Measurements from ENCODE around the gene SLC47A2.

The SLC47A2 gene

DNA sequence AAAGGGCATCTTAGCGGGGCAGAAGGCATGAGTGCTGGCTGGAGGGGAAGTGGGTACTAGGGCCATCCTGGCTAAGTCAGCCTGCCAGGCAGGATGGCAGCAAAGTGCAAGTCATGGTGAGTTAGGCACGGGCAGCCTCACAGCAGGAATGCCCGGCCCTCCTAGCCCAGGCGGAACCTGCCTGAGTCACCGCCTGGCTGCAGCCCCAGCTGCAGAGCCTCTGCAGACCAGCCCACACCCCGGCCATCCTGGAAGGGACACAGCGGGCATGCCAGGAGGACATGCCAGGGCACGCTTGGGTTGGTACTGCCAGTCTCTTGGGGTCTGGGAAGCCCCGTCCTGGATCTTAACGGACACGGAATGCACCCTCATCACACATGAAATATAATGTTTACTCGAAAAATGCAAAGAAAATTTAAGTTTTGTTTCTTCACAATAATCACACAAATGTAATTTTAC, 36.7 kb upstream of the SLC47A2 start:
- Mint-ChIP-seq H3K27me3 (peaks cover 58 to 94% of the 10 kb centered on the region in 2 donors), H3K4me3 (no peak overlapping the region), H3K27ac (no peak overlapping the region), H3K36me3 (ENCODE audit: insufficient read depth) (no peaks in the 10 kb centered on the region), H3K9me3 (no peaks in the 10 kb centered on the region), H3K4me1 (ENCODE audit: low read depth in 2 of 2) (no peaks in the 10 kb centered on the region)
- ATAC-seq (replicated peaks) (no peak), DNase-seq (no peak)

DNA sequence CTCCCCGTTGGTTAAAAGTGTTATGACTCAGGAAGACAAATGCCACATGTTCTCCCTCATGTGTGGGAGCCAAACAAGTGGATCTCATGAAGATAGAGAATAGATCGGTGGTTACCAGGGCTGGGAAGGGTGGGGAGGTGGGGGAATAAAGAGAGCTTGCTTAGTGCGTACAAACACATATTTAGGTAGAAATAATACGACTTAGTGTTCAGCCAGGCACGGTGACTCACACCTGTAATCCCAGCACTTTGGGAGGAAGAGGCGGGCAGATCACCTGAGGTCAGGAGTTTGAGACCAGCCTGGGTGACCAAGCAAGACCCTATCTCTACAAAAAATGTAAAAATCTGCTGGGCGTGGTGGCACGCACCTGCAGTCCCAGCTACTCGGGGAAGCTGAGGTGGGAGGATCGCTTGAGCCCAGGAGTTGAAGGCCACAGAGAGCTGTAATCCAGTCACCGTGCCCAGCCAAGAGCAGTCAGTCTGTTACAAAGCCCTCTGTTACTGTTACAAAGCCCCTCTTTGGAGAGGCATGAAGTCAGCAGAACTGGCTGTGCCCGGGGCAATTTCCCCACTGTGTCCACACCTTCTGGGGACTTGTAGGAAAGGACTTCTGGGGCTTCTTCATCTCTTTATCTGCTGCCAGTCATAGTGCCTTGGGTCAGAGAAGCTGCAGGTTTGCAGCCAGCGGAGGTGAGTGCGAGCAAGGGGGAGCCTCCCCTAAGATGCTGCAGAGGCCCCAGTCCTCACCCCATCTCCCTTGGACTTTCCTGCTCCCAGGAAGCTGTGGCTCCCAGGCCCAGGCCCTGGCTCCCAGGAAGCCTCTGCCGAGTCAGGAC, 36.0 kb upstream of the SLC47A2 start:
- Mint-ChIP-seq H3K4me1 (ENCODE audit: low read depth in 2 of 2) (no peaks in the 10 kb centered on the region), H3K9me3 (no peaks in the 10 kb centered on the region), H3K27me3 (peaks cover 57 to 94% of the 10 kb centered on the region in 2 donors), H3K36me3 (ENCODE audit: insufficient read depth) (no peaks in the 10 kb centered on the region), H3K27ac (peak overlapping the region in 1 of 2 donors; percentile 19), H3K4me3 (no peak overlapping the region)
- no peak for ATAC-seq (replicated peaks)
- DNase-seq: no peak

GRCh38 chr17:19750835-19751234, 34.5 kb upstream of the SLC47A2 start:
- Mint-ChIP-seq H3K27me3 (peaks cover 41 to 78% of the 10 kb centered on the region in 2 donors), H3K4me3 (no peak overlapping the region), H3K36me3 (ENCODE audit: insufficient read depth) (no peaks in the 10 kb centered on the region), H3K4me1 (ENCODE audit: low read depth in 2 of 2) (no peaks in the 10 kb centered on the region), H3K27ac (no peak overlapping the region), H3K9me3 (no peaks in the 10 kb centered on the region)
- no peak for ATAC-seq (replicated peaks)
- DNase-seq: no peak

GRCh38 chr17:19750020-19750572, 33.7 kb upstream of the SLC47A2 start:
- H3K4me3 Mint-ChIP-seq: no peak overlapping the region
- no peak for DNase-seq
- peaks cover 37 to 70% of the 10 kb centered on the region in 2 donors for H3K27me3 Mint-ChIP-seq
- ATAC-seq (replicated peaks): no peak
- H3K4me1 Mint-ChIP-seq (ENCODE audit: low read depth in 2 of 2): peaks cover 0 to 2% of the 10 kb centered on the region in 2 donors
- H3K36me3 Mint-ChIP-seq (ENCODE audit: insufficient read depth): no peaks in the 10 kb centered on the region
- H3K9me3 Mint-ChIP-seq: no peaks in the 10 kb centered on the region
- H3K27ac Mint-ChIP-seq: no peak overlapping the region

DNA sequence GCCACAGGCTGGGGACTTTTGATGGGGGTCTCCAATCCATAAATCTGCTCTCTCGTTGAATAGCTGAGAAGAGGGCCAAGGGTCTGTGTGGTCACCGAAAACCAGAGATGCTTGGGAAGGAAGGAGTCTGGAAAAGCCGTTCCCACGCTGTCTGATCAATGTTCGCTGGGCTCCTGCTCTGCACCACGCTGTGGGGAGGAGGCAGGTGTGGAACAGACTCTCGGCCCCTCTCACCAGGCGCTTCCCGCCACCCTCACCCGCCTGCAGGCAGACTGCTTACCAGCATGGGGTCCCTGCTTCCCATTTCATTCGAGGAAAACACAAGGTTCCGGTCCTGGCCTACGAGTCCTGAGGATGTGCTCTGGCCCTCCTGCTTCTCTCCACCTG, 32.4 kb upstream of the SLC47A2 start:
- Mint-ChIP-seq H3K27ac (no peak overlapping the region), H3K9me3 (no peaks in the 10 kb centered on the region), H3K4me1 (ENCODE audit: low read depth in 2 of 2) (peaks cover 0 to 7% of the 10 kb centered on the region in 2 donors), H3K4me3 (no peak overlapping the region), H3K27me3 (peaks cover 37 to 58% of the 10 kb centered on the region in 2 donors), H3K36me3 (ENCODE audit: insufficient read depth) (no peaks in the 10 kb centered on the region)
- ATAC-seq (replicated peaks) (no peak), DNase-seq (no peak)

GRCh38 chr17:19747829-19748806, 31.7 kb upstream of the SLC47A2 start, which contains the start of gene ALDH3A1:
ALDH3A1 (minus strand) TSS chr17:19748298; CDS start chr17:19745129, 3,169 bp downstream.
- H3K27ac Mint-ChIP-seq: no peak within 1 kb of the TSS
- H3K27me3 Mint-ChIP-seq: peaks cover 37 to 52% of the 10 kb centered on the region in 2 donors
- peaks cover 0 to 7% of the 10 kb centered on the region in 2 donors for H3K4me1 Mint-ChIP-seq (ENCODE audit: low read depth in 2 of 2)
- ATAC-seq (replicated peaks) (no peak), DNase-seq (no peak)
- no peaks in the 10 kb centered on the region for H3K9me3 Mint-ChIP-seq
- no peaks in the 10 kb centered on the region for H3K36me3 Mint-ChIP-seq (ENCODE audit: insufficient read depth)
- H3K4me3 Mint-ChIP-seq: no peak within 1 kb of the TSS

DNA sequence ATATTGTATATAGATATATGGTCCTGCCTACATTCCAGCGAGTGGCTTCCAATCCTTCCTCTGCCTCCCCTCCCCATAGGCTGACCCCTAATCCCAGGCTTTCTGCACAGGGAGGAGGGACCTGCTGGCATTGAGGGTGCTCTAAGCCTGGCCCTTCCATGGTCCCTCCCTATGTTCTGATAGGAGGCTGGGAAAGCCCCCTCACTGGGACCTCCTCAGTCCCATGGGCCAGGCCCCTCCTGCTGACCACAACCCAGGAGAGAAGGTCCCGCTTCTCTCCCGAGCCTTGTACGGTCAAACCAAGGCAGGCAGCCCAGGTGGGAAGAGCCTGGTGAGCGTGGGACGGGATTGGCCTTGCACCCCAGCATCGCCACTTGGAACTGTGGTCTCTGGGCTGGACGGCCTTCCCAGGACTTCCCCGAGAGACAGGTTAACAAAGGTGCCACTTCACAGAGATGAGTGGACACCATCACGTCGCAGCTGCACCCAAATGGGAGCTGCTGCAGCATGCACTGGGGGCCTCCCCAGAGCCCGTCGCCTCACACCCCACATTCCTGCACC, 30.9 kb upstream of the SLC47A2 start:
- Mint-ChIP-seq H3K4me1 (ENCODE audit: low read depth in 2 of 2) (peaks cover 0 to 7% of the 10 kb centered on the region in 2 donors), H3K27ac (no peak overlapping the region), H3K4me3 (no peak overlapping the region), H3K9me3 (no peaks in the 10 kb centered on the region), H3K36me3 (ENCODE audit: insufficient read depth) (no peaks in the 10 kb centered on the region), H3K27me3 (peaks cover 35 to 47% of the 10 kb centered on the region in 2 donors)
- DNase-seq (no peak), ATAC-seq (replicated peaks) (no peak)

- H3K36me3 Mint-ChIP-seq (ENCODE audit: insufficient read depth): no peaks in the 10 kb centered on the region
- no peaks in the 10 kb centered on the region for H3K9me3 Mint-ChIP-seq
- H3K27me3 Mint-ChIP-seq: peaks cover 29 to 40% of the 10 kb centered on the region in 2 donors
- H3K4me3 Mint-ChIP-seq: no peak overlapping the region
- peaks cover 0 to 7% of the 10 kb centered on the region in 2 donors for H3K4me1 Mint-ChIP-seq (ENCODE audit: low read depth in 2 of 2)
- DNase-seq: no peak
- ATAC-seq (replicated peaks): no peak
- H3K27ac Mint-ChIP-seq: no peak overlapping the region
Observed at GRCh38 chr17:19746517-19746916, 30.1 kb upstream of the SLC47A2 start.

- Mint-ChIP-seq H3K4me1 (ENCODE audit: low read depth in 2 of 2) (peaks cover 0 to 7% of the 10 kb centered on the region in 2 donors), H3K36me3 (ENCODE audit: insufficient read depth) (no peaks in the 10 kb centered on the region), H3K4me3 (peak overlapping the region; percentile 81 to 83), H3K27ac (peak overlapping the region in 1 of 2 donors; percentile 79), H3K9me3 (no peaks in the 10 kb centered on the region), H3K27me3 (peaks cover 21 to 26% of the 10 kb centered on the region in 2 donors)
- ATAC-seq (replicated peaks) (peak; percentile 97), DNase-seq (peak; percentile 78 to 86 (median 82))
Observed at GRCh38 chr17:19744922-19745757, 28.8 kb upstream of the SLC47A2 start.

DNA sequence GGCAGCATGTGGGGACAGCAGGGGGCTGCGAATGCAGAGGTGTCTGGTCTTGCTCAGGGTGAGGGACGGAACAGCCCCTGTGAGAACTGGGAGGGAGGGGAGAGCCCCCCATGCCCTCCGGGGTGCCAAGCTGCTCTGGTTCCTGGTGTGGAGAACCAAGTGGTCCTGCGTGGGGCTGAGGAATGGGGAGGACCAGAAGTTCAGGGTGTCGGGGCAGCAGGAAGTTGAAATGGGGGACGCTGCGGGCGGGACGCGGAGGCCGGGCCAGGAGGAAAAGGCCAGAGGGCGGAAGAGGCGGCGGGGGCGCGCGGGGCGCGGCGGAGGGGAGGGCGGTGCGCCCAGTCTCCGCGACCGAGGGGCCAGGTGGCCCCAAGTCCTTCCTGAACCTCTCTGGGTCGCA, 28.1 kb upstream of the SLC47A2 start:
- Mint-ChIP-seq H3K27ac (no peak overlapping the region), H3K4me3 (peak overlapping the region; percentile 81 to 83), H3K36me3 (ENCODE audit: insufficient read depth) (no peaks in the 10 kb centered on the region), H3K27me3 (peaks cover 20% of the 10 kb centered on the region in 2 donors), H3K4me1 (ENCODE audit: low read depth in 2 of 2) (peaks cover 0 to 7% of the 10 kb centered on the region in 2 donors), H3K9me3 (no peaks in the 10 kb centered on the region)
- no peak for ATAC-seq (replicated peaks)
- no peak for DNase-seq

DNA sequence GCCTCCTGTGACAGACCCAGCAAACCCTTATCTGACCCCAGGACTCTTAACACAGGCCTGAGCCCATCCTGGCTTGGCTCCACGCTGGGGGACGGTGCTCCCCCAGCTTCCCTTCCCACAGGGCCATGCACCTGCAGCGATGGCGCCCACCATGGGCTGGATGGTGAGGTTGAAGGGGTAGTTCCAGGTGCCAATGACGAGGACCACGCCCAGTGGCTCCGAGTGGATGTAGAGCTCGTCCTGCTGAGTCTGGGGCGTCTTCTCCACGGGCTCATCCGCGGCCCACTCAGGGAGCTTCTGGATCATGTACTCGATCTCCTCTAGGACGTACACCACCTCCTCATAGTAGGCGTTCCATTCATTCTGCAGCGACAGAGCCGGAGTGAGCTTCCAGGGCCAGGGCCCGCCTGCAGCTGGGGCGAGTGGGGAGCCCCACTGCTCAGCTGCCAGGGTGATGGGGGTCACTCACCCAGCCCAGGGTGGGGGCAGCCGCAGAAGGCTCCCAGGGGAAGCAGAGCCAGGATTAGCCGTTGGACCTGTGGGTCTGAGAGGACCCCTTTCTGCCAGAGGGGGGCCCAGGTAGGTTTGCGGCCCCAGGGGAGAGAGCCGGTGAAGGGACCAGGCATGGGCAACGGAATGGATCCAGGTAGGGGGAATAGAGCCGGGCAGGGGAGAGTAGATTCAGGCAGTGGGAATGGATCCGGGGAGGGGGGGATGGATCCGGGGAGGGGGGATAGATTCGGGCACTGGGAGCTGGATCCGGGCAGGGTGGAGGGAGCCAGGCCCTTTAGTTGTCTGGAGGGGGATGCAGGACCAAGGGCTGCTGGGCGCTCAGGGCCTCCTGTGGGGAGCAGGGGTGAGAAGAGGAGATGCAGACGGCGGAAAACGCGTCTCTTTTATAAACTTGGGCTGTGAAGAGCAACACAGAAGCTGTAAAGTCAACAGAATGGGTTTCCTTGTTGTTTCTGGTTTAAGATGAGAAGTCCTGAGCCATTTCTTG, 27.0 kb upstream of the SLC47A2 start:
- Mint-ChIP-seq H3K9me3 (no peaks in the 10 kb centered on the region), H3K36me3 (ENCODE audit: insufficient read depth) (no peaks in the 10 kb centered on the region), H3K27ac (no peak overlapping the region), H3K4me3 (peak overlapping the region; percentile 81 to 83), H3K27me3 (peaks cover 9% of the 10 kb centered on the region in 2 donors), H3K4me1 (ENCODE audit: low read depth in 2 of 2) (peaks cover 0 to 9% of the 10 kb centered on the region in 2 donors)
- no peak for ATAC-seq (replicated peaks)
- no peak for DNase-seq
